ENCODE results near the gene SFT2D3.

- no peak for TF ChIP-seq CTCF (IDR thresholded peaks at IDR 0.05; ENCODE audit: poor library complexity)
- no peak for TF ChIP-seq EZH2 (IDR thresholded peaks at IDR 0.05; ENCODE audit: borderline replicate concordance)
Observed at GRCh38 chr2:127700527-127701192, 637 bp upstream of the SFT2D3 start.
